Cardiac muscle cell (in vitro differentiated cells and primary cell): Measurements from ENCODE around the gene KIFC3. TPM values are rescaled to one million over a fixed set of nuclear protein-coding genes. Genes with fewer than 3 reads are reported as not detected.

Experiments
- DNase-seq, 2 donors: peaks; one replicate each; pipeline versions ENCODE4 v3.0.0 to v3.0.0-alpha.2; 2010 to 2017; ENCODE audit warnings: low read depth in 1 of 2, low spot score in 1 of 2
- H3K27ac ChIP-seq: fragments of 200-600 bp; sonication (generic); 2 replicates; pipeline ENCODE4 v1.5.1; 2016
- H3K27me3 ChIP-seq: fragments of 200-600 bp; sonication (generic); 2 replicates; pipeline ENCODE4 v1.6.0; 2016; ENCODE audit warnings: control low read depth
- H3K36me3 ChIP-seq: fragments of 200-600 bp; sonication (generic); 2 replicates; pipeline ENCODE4 v1.5.1; 2016; ENCODE audit warnings: control low read depth
- H3K4me1 ChIP-seq: fragments of 200-600 bp; sonication (generic); 2 replicates; pipeline ENCODE4 v1.8.1; 2017; ENCODE audit warnings: low read depth, mild to moderate bottlenecking, mixed run types
- H3K4me3 ChIP-seq: fragments of 200-600 bp; sonication (generic); 2 replicates; pipeline ENCODE4 v1.5.1; 2016; ENCODE audit warnings: mild to moderate bottlenecking
- H3K9me3 ChIP-seq: fragments of 200-600 bp; sonication (generic); 2 replicates; pipeline ENCODE4 v1.5.1; 2017; ENCODE audit warnings: low read depth, mild to moderate bottlenecking, control low read depth
- CTCF ChIP-seq: IDR thresholded peaks from 2 replicates; pipeline ENCODE4 v1.5.1; 2012; ENCODE audit warnings: low read depth, mild to moderate bottlenecking, low read length
- polyA plus RNA-seq: library from polyadenylated mRNA; unstranded; fragments of >200 nt; fragmentation: Nextera tagmentation; extraction: Ambion mirVana; gene quantifications from 2 replicates; pipeline ENCODE4 v1.2.1, GENCODE V29; 2016
- total RNA-seq: library from RNA; depleted of rRNA; stranded (reverse); fragments of >200 nt; gene quantifications from 2 replicates; pipeline ENCODE4 v1.2.3, GENCODE V29; 2016

KIFC3 gene
- total and polyA plus RNA-seq, 2 experiments from 2014 or later, result 24.8 to 50.1 TPM

DNA sequence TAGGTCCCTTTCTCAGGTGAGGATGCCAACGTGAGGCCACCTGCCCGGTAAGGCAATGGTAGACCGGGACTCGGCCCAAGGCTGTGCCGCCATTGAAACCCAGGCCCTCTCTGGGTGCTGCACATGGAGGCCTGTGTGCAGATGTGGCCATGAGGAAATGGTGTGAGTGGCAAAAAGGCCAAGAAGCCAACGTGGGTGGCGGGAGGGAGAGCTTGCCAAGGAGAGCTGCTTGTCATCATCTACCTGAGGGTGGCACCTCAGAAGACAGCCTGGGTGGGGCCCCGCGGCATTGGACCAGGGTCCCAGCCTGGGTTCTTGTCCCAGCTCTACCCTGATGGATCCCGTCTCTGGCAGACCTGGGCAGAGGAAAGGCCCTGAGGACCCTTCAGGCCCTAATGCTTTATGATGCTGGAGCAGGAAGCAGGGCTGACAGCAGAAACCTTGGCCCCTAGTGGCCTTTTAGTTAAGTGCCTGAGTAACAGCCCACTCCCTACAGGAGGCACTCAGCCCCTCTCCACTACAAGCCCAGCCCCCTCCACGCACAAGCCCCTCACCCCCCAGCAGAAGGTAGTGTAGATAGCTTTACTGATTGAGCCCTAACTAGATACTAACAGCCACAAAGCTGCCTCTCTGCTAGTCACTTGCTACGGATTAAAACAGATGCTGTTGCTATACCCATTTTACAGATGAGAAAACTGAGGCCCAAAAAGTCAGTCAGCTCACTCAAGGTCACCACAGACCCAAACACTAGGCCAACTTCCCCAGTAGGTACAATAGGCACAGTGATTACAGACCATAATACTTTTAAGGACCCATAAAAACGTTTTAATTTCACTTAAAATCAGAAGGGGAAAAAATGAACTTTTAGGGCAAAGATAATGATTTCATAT is 26.2 kb upstream of the KIFC3 start:
- no peak for TF ChIP-seq CTCF
- DNase-seq, result no peak
- Histone ChIP-seq H3K4me1 (peaks cover 13% of the 10 kb centered on the region), H3K4me3 (no peak overlapping the region), H3K27me3 (no peaks in the 10 kb centered on the region), H3K27ac (no peak overlapping the region), H3K9me3 (no peaks in the 10 kb centered on the region), H3K36me3 (no peaks in the 10 kb centered on the region)

DNA sequence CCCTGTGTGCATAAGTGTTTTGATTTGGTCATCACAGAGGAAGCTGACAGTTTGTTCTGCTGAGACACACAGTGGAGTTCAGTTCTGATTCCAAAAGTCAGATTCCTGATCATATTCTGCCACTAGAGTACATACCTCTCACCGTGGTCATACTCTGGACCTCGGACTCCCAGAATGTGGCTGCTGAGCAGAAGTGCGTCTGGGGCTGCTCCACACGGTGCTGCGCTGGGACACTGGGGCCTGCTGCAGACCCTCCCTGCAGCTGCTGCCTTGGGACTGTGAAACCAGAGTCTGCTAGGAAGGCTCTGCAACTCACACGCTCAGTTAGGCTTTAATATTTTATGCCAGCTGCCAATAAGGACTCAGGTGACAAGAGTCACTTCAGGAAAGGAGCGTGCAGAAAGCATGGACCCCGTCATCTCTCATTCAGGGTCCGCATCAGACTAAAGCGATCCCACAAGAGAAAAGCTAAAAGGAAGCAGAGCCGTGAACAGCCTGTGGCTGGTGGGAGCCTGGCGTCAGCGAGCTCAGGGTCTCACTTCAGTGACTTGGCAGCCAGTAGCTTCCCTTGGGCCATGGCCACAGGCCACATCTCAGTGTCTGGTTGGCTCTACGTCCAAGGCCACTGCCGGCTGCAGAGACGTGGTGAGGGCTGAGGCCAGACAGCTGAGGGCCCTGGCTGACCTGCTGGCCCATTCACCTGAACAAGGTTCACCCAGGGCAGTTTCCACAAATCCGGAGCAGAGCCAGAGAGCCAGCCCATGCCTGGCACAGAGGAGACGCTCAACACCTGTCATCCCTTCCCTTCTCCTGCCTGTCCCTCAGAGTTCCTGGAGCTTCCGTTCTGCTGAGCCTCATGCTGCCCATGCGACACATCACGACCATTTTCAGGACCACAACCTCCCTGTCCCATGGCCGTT is 24.7 kb upstream of the KIFC3 start:
- no peak for DNase-seq
- H3K4me1 ChIP-seq, result peaks cover 13% of the 10 kb centered on the region
- no peak overlapping the region for H3K4me3 ChIP-seq
- no peaks in the 10 kb centered on the region for H3K27me3 ChIP-seq
- TF ChIP-seq CTCF, result no peak
- H3K27ac ChIP-seq, result no peak overlapping the region
- no peaks in the 10 kb centered on the region for H3K9me3 ChIP-seq
- no peaks in the 10 kb centered on the region for H3K36me3 ChIP-seq

DNA sequence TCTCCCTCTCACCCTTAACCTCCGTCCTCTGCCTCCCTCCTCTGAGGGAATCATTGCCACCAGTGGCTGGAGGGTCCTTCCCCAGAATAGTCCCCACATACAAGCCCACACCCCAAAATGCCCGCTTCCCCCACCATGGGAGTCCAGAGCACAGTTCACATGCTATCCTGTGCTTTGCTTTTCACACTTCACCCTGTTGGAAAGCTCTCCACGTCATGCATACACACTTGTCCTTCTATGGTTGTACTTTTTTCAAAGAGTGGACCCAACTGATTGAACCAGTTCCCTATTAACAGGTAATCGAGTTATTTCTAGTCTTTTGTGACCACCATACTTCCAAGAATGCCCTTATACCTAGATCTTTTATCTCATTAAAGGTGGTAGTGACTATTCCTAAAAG is 23.8 kb upstream of the KIFC3 start:
- Histone ChIP-seq H3K4me1 (peaks cover 22% of the 10 kb centered on the region), H3K4me3 (no peak overlapping the region), H3K9me3 (no peaks in the 10 kb centered on the region), H3K27me3 (no peaks in the 10 kb centered on the region), H3K27ac (no peak overlapping the region), H3K36me3 (no peaks in the 10 kb centered on the region)
- DNase-seq, result no peak
- TF ChIP-seq CTCF, result no peak

- no peaks in the 10 kb centered on the region for H3K9me3 ChIP-seq
- H3K36me3 ChIP-seq, result no peaks in the 10 kb centered on the region
- no peak for TF ChIP-seq CTCF
- H3K27ac ChIP-seq, result peak overlapping the region; percentile 46
- H3K4me1 ChIP-seq, result peaks cover 25% of the 10 kb centered on the region
- H3K27me3 ChIP-seq, result no peaks in the 10 kb centered on the region
- H3K4me3 ChIP-seq, result no peak overlapping the region
- no peak for DNase-seq
Observed at GRCh38 chr16:57825298-57826044, 23.2 kb upstream of the KIFC3 start.

GRCh38 chr16:57824888-57825287 is 22.6 kb upstream of the KIFC3 start:
- Histone ChIP-seq H3K27ac (peak overlapping the region; percentile 46), H3K4me3 (no peak overlapping the region), H3K9me3 (no peaks in the 10 kb centered on the region), H3K36me3 (no peaks in the 10 kb centered on the region), H3K27me3 (no peaks in the 10 kb centered on the region), H3K4me1 (peaks cover 25% of the 10 kb centered on the region)
- no peak for TF ChIP-seq CTCF
- no peak for DNase-seq
